ENCODE data around the gene PRPSAP2. TPM values are rescaled to one million over a fixed set of nuclear protein-coding genes. Genes with fewer than 3 reads are reported as not detected.

PRPSAP2 gene
- total and polyA plus RNA-seq, 2 of the 8 experiments (the other 6 are each of a cell fraction or from before 2014, with no cell fraction given) = 28.7 to 50.5 TPM

- peak overlapping the region; percentile 51 for H3K56ac ChIP-seq (replicated peaks; ENCODE audit: insufficient read length, low read depth, low read length)
- peaks cover 0 to 5% (median 2%) of the 10 kb centered on the region in 4 experiments; a peak in 4 of 7 replicates for H3K4me1 ChIP-seq (replicated peaks in 1 of 4; ENCODE audit: control insufficient read depth in 3 of 4, insufficient read depth in 4 of 4, low read length in 3 of 4)
- H3K4me2 ChIP-seq (ENCODE audit: insufficient read depth in 1 of 2, low read depth in 2 of 2, low read length in 2 of 2) = peak overlapping the region; percentile 71 to 87
- H2BK20ac ChIP-seq (ENCODE audit: low read length) = no peak overlapping the region
- no peaks in the 10 kb centered on the region for H3K9me3 ChIP-seq (ENCODE audit: insufficient read depth in 2 of 2, low read depth in 1 of 2, low read length in 1 of 2)
- no peaks in the 10 kb centered on the region for H3K79me1 ChIP-seq (ENCODE audit: low read depth, low read length)
- CTCF ChIA-PET (ENCODE audit: partially characterized antibody) = no interaction called here
- peak overlapping the region; percentile 69 for H3K27ac ChIP-seq (ENCODE audit: low read depth, low read length)
- H2BK12ac ChIP-seq (ENCODE audit: low read depth, low read length) = no peak overlapping the region; the same call in 1 of the 2 replicates
- peak; percentile 94 for FAIRE-seq
- no peaks in the 10 kb centered on the region for H4K20me1 ChIP-seq (replicated peaks in 1 of 2; ENCODE audit: control insufficient read depth in 1 of 2, insufficient read depth in 2 of 2, low read length in 2 of 2)
- no peak overlapping the region for H3K23ac ChIP-seq (ENCODE audit: insufficient read length)
- 2% methylated on average over 27 of the region's 29 CpGs; no CpG with 5 or more reads in 1 of the 2 experiments for WGBS, 2 experiments (ENCODE audit: extremely low coverage in 1 of 2, insufficient coverage in 1 of 2, insufficient read length in 1 of 2, insufficient replicate concordance in 2 of 2, low coverage in 1 of 2, low lambda C conversion rate in 2 of 2, missing lambda C conversion rate in 1 of 2)
- H2BK15ac ChIP-seq (ENCODE audit: low read length) = 0 out of 2 replicates have a peak overlapping the region, but pooled peaks have one; percentile 37
- H4K91ac ChIP-seq (replicated peaks; ENCODE audit: insufficient read length, low read length) = peak overlapping the region; percentile 39
- H2BK120ac ChIP-seq (replicated peaks; ENCODE audit: low read depth, low read length) = no peak overlapping the region
- H3K4me3 ChIP-seq (ENCODE audit: extremely low read depth in 1 of 4, insufficient read depth in 2 of 4, low read depth in 3 of 4, low read length in 4 of 4) = peak overlapping the region; percentile 79 to 93 (median 84)
- 0 out of 2 replicates have a peak overlapping the region, but pooled peaks have one; percentile 75 for H4K8ac ChIP-seq (ENCODE audit: extremely low read depth, insufficient read depth, low read length)
- DNase-seq (ENCODE audit: low read depth in 1 of 2, low spot score in 2 of 2) = peak; percentile 81 to 85
- no peaks in the 10 kb centered on the region for H3K27me3 ChIP-seq (replicated peaks in 1 of 4; ENCODE audit: control insufficient read depth in 3 of 4, extremely low read depth in 1 of 4, insufficient read depth in 3 of 4, low read length in 3 of 4)
- peak overlapping the region; percentile 43; the same call in 1 of the 2 replicates for H2AK5ac ChIP-seq (ENCODE audit: low read depth, low read length)
- H3K14ac ChIP-seq (ENCODE audit: insufficient read length) = no peak overlapping the region
- H3K36me3 ChIP-seq (ENCODE audit: control insufficient read depth in 2 of 4, insufficient read depth in 4 of 4, low read length in 3 of 4) = no peaks in the 10 kb centered on the region
- peaks cover 7% of the 10 kb centered on the region for H3K23me2 ChIP-seq (ENCODE audit: low read depth, low read length)
- peak overlapping the region; percentile 97 for H2AFZ ChIP-seq (ENCODE audit: low read length)
- no peak overlapping the region for H3K4ac ChIP-seq (replicated peaks; ENCODE audit: insufficient read length, low read depth, low read length)
- peak overlapping the region; percentile 77; the same call in 1 of the 2 replicates for H2BK5ac ChIP-seq (ENCODE audit: low read depth, low read length)
- peak overlapping the region; percentile 64 to 83 (median 70) for H3K9ac ChIP-seq (replicated peaks in 1 of 4; ENCODE audit: extremely low read depth in 1 of 4, low read depth in 3 of 4, low read length in 3 of 4)
- H3K79me2 ChIP-seq (ENCODE audit: control insufficient read depth in 1 of 2, insufficient read depth in 2 of 2, low read length in 2 of 2) = peaks cover 6 to 35% of the 10 kb centered on the region in 2 experiments; a peak in 3 of 4 replicates
- no peak overlapping the region for H3K18ac ChIP-seq (ENCODE audit: extremely low read depth, low read length)
- H4K5ac ChIP-seq (ENCODE audit: insufficient read length, low read depth, low read length) = peak overlapping the region; percentile 14
- POLR2A ChIA-PET (ENCODE audit: partially characterized antibody) = no interaction called here
- TF ChIP-seq TBP (IDR thresholded peaks at IDR 0.05; ENCODE audit: low read depth, low read length) (peak; percentile 86), HDAC2 (IDR thresholded peaks at IDR 0.05; ENCODE audit: borderline replicate concordance in 1 of 2, low read depth in 2 of 2, low read length in 2 of 2) (peak in 1 of 2 experiments; percentile 79; a peak in 1 of 4 replicates), CTBP2 (IDR thresholded peaks at IDR 0.05; ENCODE audit: borderline replicate concordance, insufficient read depth, insufficient read length, low read length) (peak; percentile 55), TEAD4 (IDR thresholded peaks at IDR 0.05; ENCODE audit: low read depth, low read length) (peak; percentile 75; the same call in 1 of the 2 replicates), SP4 (IDR thresholded peaks at IDR 0.05; ENCODE audit: low read length) (no peak), POLR2AphosphoS5 (IDR thresholded peaks at IDR 0.05; ENCODE audit: low read depth, low read length) (peak; percentile 77), NANOG (IDR thresholded peaks at IDR 0.05; ENCODE audit: insufficient read depth, low read depth, low read length, poor library complexity, severe bottlenecking) (no peak), SIX5 (IDR thresholded peaks at IDR 0.05; ENCODE audit: low read depth, low read length) (no peak), PHF8 (conservative IDR thresholded peaks at IDR 0.05; ENCODE audit: low read depth, low read length) (peak; percentile 75), KDM5A (IDR thresholded peaks at IDR 0.05; ENCODE audit: low read length) (peak; percentile 75), ATF3 (IDR thresholded peaks at IDR 0.05; ENCODE audit: insufficient read depth, low read depth, low read length) (peak; percentile 92)
Measured at GRCh38 chr17:18855831-18856569, 1.9 kb upstream of the PRPSAP2 start.

Data from H1 (cell line).